ENCODE data around the gene UBB. TPM values are rescaled to one million over a fixed set of nuclear protein-coding genes. Genes with fewer than 3 reads are reported as not detected.

Gene UBB
- total RNA-seq, 6 experiments from 2014 or later = 1,553 to 1,785 (median 1,678) TPM

DNA sequence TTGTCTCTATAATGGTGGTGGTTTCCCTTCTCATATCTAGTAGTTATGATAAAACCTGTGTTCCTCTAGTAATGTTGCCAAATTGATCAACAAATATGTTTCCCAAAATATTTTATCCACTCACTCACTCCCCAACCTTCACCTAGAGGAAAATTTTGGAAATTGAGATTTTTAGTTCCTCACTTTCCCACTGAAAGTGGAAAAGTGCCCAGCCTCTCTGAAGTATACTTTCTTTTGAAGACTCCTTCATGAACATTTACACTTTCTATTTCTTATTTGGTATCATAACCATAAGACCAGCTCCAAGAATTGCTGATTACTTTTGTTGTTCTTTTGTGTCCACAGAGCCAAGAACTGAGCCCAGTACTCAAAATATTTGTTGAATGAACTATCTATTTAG lies 22.5 kb upstream of the UBB start:
- Mint-ChIP-seq H3K4me3 (no peak overlapping the region), H3K4me1 (ENCODE audit: low read depth) (no peaks in the 10 kb centered on the region), H3K9me3 (no peaks in the 10 kb centered on the region), H3K36me3 (ENCODE audit: low read depth) (no peaks in the 10 kb centered on the region; the same call in 1 of the 2 replicates), H3K27me3 (ENCODE audit: insufficient read depth) (peaks cover 6% of the 10 kb centered on the region), H3K27ac (no peak overlapping the region)
- DNase-seq = no peak
- TF ChIP-seq, protein P1, sequence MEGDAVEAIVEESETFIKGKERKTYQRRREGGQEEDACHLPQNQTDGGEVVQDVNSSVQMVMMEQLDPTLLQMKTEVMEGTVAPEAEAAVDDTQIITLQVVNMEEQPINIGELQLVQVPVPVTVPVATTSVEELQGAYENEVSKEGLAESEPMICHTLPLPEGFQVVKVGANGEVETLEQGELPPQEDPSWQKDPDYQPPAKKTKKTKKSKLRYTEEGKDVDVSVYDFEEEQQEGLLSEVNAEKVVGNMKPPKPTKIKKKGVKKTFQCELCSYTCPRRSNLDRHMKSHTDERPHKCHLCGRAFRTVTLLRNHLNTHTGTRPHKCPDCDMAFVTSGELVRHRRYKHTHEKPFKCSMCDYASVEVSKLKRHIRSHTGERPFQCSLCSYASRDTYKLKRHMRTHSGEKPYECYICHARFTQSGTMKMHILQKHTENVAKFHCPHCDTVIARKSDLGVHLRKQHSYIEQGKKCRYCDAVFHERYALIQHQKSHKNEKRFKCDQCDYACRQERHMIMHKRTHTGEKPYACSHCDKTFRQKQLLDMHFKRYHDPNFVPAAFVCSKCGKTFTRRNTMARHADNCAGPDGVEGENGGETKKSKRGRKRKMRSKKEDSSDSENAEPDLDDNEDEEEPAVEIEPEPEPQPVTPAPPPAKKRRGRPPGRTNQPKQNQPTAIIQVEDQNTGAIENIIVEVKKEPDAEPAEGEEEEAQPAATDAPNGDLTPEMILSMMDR (IDR thresholded peaks at IDR 0.05) = no peak

GRCh38 chr17:16361874-16362273 lies 19.0 kb upstream of the UBB start:
- Mint-ChIP-seq H3K4me3 (no peak overlapping the region), H3K27me3 (ENCODE audit: insufficient read depth) (peaks cover 6% of the 10 kb centered on the region), H3K27ac (no peak overlapping the region), H3K9me3 (no peaks in the 10 kb centered on the region), H3K36me3 (ENCODE audit: low read depth) (no peaks in the 10 kb centered on the region), H3K4me1 (ENCODE audit: low read depth) (no peaks in the 10 kb centered on the region)
- no peak for DNase-seq
- TF ChIP-seq, protein P1 (IDR thresholded peaks at IDR 0.05) = no peak

- Mint-ChIP-seq H3K36me3 (ENCODE audit: low read depth) (no peaks in the 10 kb centered on the region), H3K9me3 (no peaks in the 10 kb centered on the region), H3K27me3 (ENCODE audit: insufficient read depth) (no peaks in the 10 kb centered on the region; the same call in 1 of the 2 replicates), H3K27ac (peak overlapping the region; percentile 36; the same call in 1 of the 2 replicates), H3K4me3 (no peak overlapping the region), H3K4me1 (ENCODE audit: low read depth) (no peaks in the 10 kb centered on the region)
- TF ChIP-seq, protein P1 (IDR thresholded peaks at IDR 0.05) = peak; percentile 98
- DNase-seq = peak; percentile 47
Observed at GRCh38 chr17:16363749-16364536, 16.9 kb upstream of the UBB start.

GRCh38 chr17:16364625-16365024 lies 16.3 kb upstream of the UBB start:
- TF ChIP-seq, protein P1 (IDR thresholded peaks at IDR 0.05) = no peak
- H3K9me3 Mint-ChIP-seq = no peaks in the 10 kb centered on the region
- H3K27me3 Mint-ChIP-seq (ENCODE audit: insufficient read depth) = no peaks in the 10 kb centered on the region; the same call in 1 of the 2 replicates
- H3K4me1 Mint-ChIP-seq (ENCODE audit: low read depth) = no peaks in the 10 kb centered on the region
- no peak overlapping the region for H3K4me3 Mint-ChIP-seq
- no peak for DNase-seq
- H3K27ac Mint-ChIP-seq = no peak overlapping the region
- no peaks in the 10 kb centered on the region for H3K36me3 Mint-ChIP-seq (ENCODE audit: low read depth)

GRCh38 chr17:16371742-16372141 lies 9.1 kb upstream of the UBB start:
- H3K9me3 Mint-ChIP-seq = no peaks in the 10 kb centered on the region
- H3K27ac Mint-ChIP-seq = no peak overlapping the region
- DNase-seq = peak; percentile 71
- peaks cover 13% of the 10 kb centered on the region for H3K4me1 Mint-ChIP-seq (ENCODE audit: low read depth)
- H3K27me3 Mint-ChIP-seq (ENCODE audit: insufficient read depth) = no peaks in the 10 kb centered on the region
- no peaks in the 10 kb centered on the region for H3K36me3 Mint-ChIP-seq (ENCODE audit: low read depth)
- no peak overlapping the region for H3K4me3 Mint-ChIP-seq
- TF ChIP-seq, protein P1 (IDR thresholded peaks at IDR 0.05) = no peak
